Activated T-helper 1 cell treated with anti-CD3 and anti-CD28 coated beads, Interleukin-12 subunit alpha, Interleukin-12 subunit beta, Interleukin-2, Interleukin-4 antibody, amounts not matched to agents 30 ng/mL and 10 ng/mL and 1 ng/mL, durations not matched to agents 14 hours and 24 hours and 36 hours (primary cell): Measurements from ENCODE around the gene LRRC45. TPM values are rescaled to one million over a fixed set of nuclear protein-coding genes. Genes with fewer than 3 reads are reported as not detected.

Experiments
- DNase-seq: peaks from one replicate; pipeline ENCODE4 v3.0.0; 2021; ENCODE audit warnings: low spot score
- H3K27ac Mint-ChIP-seq: one replicate; pipeline ENCODE4 v1.8.0; 2021; ENCODE audit warnings: mild to moderate bottlenecking, mixed read lengths
- H3K27me3 Mint-ChIP-seq: one replicate; pipeline ENCODE4 v1.8.0; 2022; ENCODE audit warnings: mild to moderate bottlenecking, moderate library complexity, mixed read lengths; ENCODE audit not compliant: insufficient read depth
- H3K36me3 Mint-ChIP-seq: one replicate; pipeline ENCODE4 v1.8.0; 2021; ENCODE audit warnings: low read depth, mixed read lengths
- H3K4me1 Mint-ChIP-seq: one replicate; pipeline ENCODE4 v1.8.0; 2021; ENCODE audit warnings: low read depth, mixed read lengths
- H3K4me3 Mint-ChIP-seq: one replicate; pipeline ENCODE4 v1.8.0; 2021; ENCODE audit warnings: mild to moderate bottlenecking, moderate library complexity, mixed read lengths
- H3K9me3 Mint-ChIP-seq: one replicate; pipeline ENCODE4 v1.8.0; 2021; ENCODE audit warnings: mixed read lengths
- intact Hi-C: fragments of 100-400 bp; cut with micrococcal nuclease; formaldehyde crosslinking; loops from one replicate; pipeline ENCODE4 v1.15.1; 2024
- total RNA-seq: library from RNA; stranded (reverse); gene quantifications from 2 replicates; pipeline ENCODE4 v1.2.3, GENCODE V29; 2022

LRRC45 gene
- total RNA-seq, 1 donor from 2014 or later, result 37.6 TPM

- Mint-ChIP-seq H3K36me3 (no peaks in the 10 kb centered on the region), H3K9me3 (no peaks in the 10 kb centered on the region), H3K27me3 (no peaks in the 10 kb centered on the region), H3K4me3 (no peak overlapping the region), H3K4me1 (no peaks in the 10 kb centered on the region), H3K27ac (no peak overlapping the region)
- intact Hi-C loops, result no loop called here
- no peak for DNase-seq
These were observed 15.4 kb upstream of the LRRC45 start for GRCh38 chr17:82007495-82008257.

- H3K4me1 Mint-ChIP-seq, result no peaks in the 10 kb centered on the region
- no peaks in the 10 kb centered on the region for H3K36me3 Mint-ChIP-seq
- intact Hi-C loops, result no loop called here
- no peak overlapping the region for H3K4me3 Mint-ChIP-seq
- H3K27ac Mint-ChIP-seq, result no peak overlapping the region
- no peak for DNase-seq
- H3K27me3 Mint-ChIP-seq, result no peaks in the 10 kb centered on the region
- no peaks in the 10 kb centered on the region for H3K9me3 Mint-ChIP-seq
These were observed 14.7 kb upstream of the LRRC45 start for GRCh38 chr17:82008258-82008940.

GRCh38 chr17:82008941-82009405, 14.1 kb upstream of the LRRC45 start:
- no peak overlapping the region for H3K27ac Mint-ChIP-seq
- no peak for DNase-seq
- H3K4me1 Mint-ChIP-seq, result no peaks in the 10 kb centered on the region
- no peaks in the 10 kb centered on the region for H3K9me3 Mint-ChIP-seq
- no peak overlapping the region for H3K4me3 Mint-ChIP-seq
- no peaks in the 10 kb centered on the region for H3K27me3 Mint-ChIP-seq
- intact Hi-C loops, result no loop called here
- no peaks in the 10 kb centered on the region for H3K36me3 Mint-ChIP-seq

- Mint-ChIP-seq H3K27ac (no peak overlapping the region), H3K9me3 (no peaks in the 10 kb centered on the region), H3K27me3 (no peaks in the 10 kb centered on the region), H3K4me1 (no peaks in the 10 kb centered on the region), H3K36me3 (no peaks in the 10 kb centered on the region), H3K4me3 (no peak overlapping the region)
- intact Hi-C loops, result no loop called here
- no peak for DNase-seq
These were observed 13.7 kb upstream of the LRRC45 start for GRCh38 chr17:82009413-82009812.

- intact Hi-C loops, result no loop called here
- no peaks in the 10 kb centered on the region for H3K36me3 Mint-ChIP-seq
- H3K4me1 Mint-ChIP-seq, result no peaks in the 10 kb centered on the region
- H3K27ac Mint-ChIP-seq, result no peak overlapping the region
- DNase-seq, result no peak
- H3K27me3 Mint-ChIP-seq, result no peaks in the 10 kb centered on the region
- H3K9me3 Mint-ChIP-seq, result no peaks in the 10 kb centered on the region
- H3K4me3 Mint-ChIP-seq, result no peak overlapping the region
These were observed 12.3 kb upstream of the LRRC45 start for GRCh38 chr17:82010575-82011525.

GRCh38 chr17:82011617-82012187, 11.4 kb upstream of the LRRC45 start:
- no peak for DNase-seq
- Mint-ChIP-seq H3K4me1 (no peaks in the 10 kb centered on the region), H3K9me3 (no peaks in the 10 kb centered on the region), H3K36me3 (no peaks in the 10 kb centered on the region), H3K27me3 (no peaks in the 10 kb centered on the region), H3K27ac (no peak overlapping the region), H3K4me3 (no peak overlapping the region)
- intact Hi-C loops, result loop anchor here (1.0 kb wide), 1 partner anchor 36 kb away; no protein-coding TSS in a partner anchor

- no peaks in the 10 kb centered on the region for H3K36me3 Mint-ChIP-seq
- DNase-seq, result no peak
- no peaks in the 10 kb centered on the region for H3K27me3 Mint-ChIP-seq
- no peak overlapping the region for H3K4me3 Mint-ChIP-seq
- H3K9me3 Mint-ChIP-seq, result no peaks in the 10 kb centered on the region
- H3K4me1 Mint-ChIP-seq, result no peaks in the 10 kb centered on the region
- no peak overlapping the region for H3K27ac Mint-ChIP-seq
- intact Hi-C loops, result loop anchor here (1.0 kb wide), 1 partner anchor 37 kb away; no protein-coding TSS in a partner anchor
These were observed 10.9 kb upstream of the LRRC45 start for GRCh38 chr17:82012261-82012639.

- H3K27me3 Mint-ChIP-seq, result no peaks in the 10 kb centered on the region
- H3K9me3 Mint-ChIP-seq, result no peaks in the 10 kb centered on the region
- no peaks in the 10 kb centered on the region for H3K36me3 Mint-ChIP-seq
- no peaks in the 10 kb centered on the region for H3K4me1 Mint-ChIP-seq
- no peak for DNase-seq
- no peak overlapping the region for H3K27ac Mint-ChIP-seq
- H3K4me3 Mint-ChIP-seq, result no peak overlapping the region
- intact Hi-C loops, result loop anchor here (1.0 kb wide), 1 partner anchor 37 kb away; no protein-coding TSS in a partner anchor
These were observed 10.3 kb upstream of the LRRC45 start for GRCh38 chr17:82012640-82013295.

GRCh38 chr17:82013341-82013740, 9.8 kb upstream of the LRRC45 start:
- intact Hi-C loops, result no loop called here
- no peaks in the 10 kb centered on the region for H3K9me3 Mint-ChIP-seq
- no peak overlapping the region for H3K27ac Mint-ChIP-seq
- H3K4me3 Mint-ChIP-seq, result no peak overlapping the region
- no peaks in the 10 kb centered on the region for H3K27me3 Mint-ChIP-seq
- H3K4me1 Mint-ChIP-seq, result no peaks in the 10 kb centered on the region
- DNase-seq, result no peak
- no peaks in the 10 kb centered on the region for H3K36me3 Mint-ChIP-seq

- intact Hi-C loops, result no loop called here
These were observed 9.3 kb upstream of the LRRC45 start for GRCh38 chr17:82013772-82014321.

GRCh38 chr17:82014432-82014831, 8.7 kb upstream of the LRRC45 start:
- Mint-ChIP-seq H3K27ac (no peak overlapping the region), H3K4me3 (no peak overlapping the region), H3K9me3 (no peaks in the 10 kb centered on the region), H3K36me3 (peaks cover 2% of the 10 kb centered on the region), H3K27me3 (no peaks in the 10 kb centered on the region), H3K4me1 (no peaks in the 10 kb centered on the region)
- intact Hi-C loops, result no loop called here
- no peak for DNase-seq

More at GRCh38 chr17:82013772-82014321, 9.3 kb upstream of the LRRC45 start:
- no peaks in the 10 kb centered on the region for H3K4me1 Mint-ChIP-seq
- H3K27ac Mint-ChIP-seq, result no peak overlapping the region
- no peaks in the 10 kb centered on the region for H3K9me3 Mint-ChIP-seq
- no peak overlapping the region for H3K4me3 Mint-ChIP-seq
- H3K27me3 Mint-ChIP-seq, result no peaks in the 10 kb centered on the region
- DNase-seq, result no peak
- H3K36me3 Mint-ChIP-seq, result no peaks in the 10 kb centered on the region

- H3K27me3 Mint-ChIP-seq, result no peaks in the 10 kb centered on the region
- H3K4me3 Mint-ChIP-seq, result no peak overlapping the region
- no peaks in the 10 kb centered on the region for H3K9me3 Mint-ChIP-seq
These were observed 8.2 kb upstream of the LRRC45 start for GRCh38 chr17:82014971-82015310.

More at GRCh38 chr17:82014971-82015310, 8.2 kb upstream of the LRRC45 start:
- H3K36me3 Mint-ChIP-seq, result peaks cover 2% of the 10 kb centered on the region
- no peak for DNase-seq
- H3K27ac Mint-ChIP-seq, result no peak overlapping the region
- H3K4me1 Mint-ChIP-seq, result no peaks in the 10 kb centered on the region
- intact Hi-C loops, result no loop called here
